T-helper 1 cell (primary cell): Measurements from ENCODE around the gene MAD1L1.

ENCODE experiments used
- DNase-seq, 5 donors: peaks; one replicate each; pipeline ENCODE4 v3.0.0-alpha.2; 2012 to 2020

MAD1L1 gene

DNA sequence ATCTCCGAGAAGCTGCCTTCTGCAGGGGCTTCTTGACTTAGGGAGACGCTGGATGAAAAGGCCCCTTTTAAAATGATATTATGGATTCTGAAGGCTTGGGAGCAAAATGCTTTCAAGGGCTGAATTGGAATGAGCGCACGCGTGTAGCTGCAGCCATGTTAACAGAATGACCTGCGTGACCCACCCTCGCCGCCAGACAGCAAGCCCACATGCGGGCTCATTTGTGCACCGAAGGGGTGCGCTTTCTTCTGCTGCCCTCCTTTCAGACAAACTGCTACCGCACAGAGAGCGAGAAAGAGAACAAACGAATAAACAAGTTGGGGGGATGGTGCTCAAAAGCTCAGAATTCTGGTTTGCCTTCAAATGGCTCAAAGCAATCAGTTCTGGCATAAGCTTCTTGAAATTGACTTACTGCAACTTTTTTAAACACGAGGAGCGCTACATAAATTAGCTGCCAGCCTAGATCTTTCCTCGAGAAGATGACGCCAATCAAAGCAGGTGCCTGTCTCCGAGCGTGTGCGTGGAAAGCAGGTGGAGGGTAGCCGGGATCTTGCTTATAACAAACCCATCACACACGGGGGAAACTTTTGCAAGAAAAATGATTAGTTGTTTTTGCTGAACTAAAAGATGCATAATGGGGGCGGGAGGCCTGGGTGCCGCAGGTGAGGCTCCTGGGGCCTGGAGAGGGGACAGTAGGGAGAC lies 268.4 kb downstream of the MAD1L1 start:
- DNase-seq, result no peak

DNA sequence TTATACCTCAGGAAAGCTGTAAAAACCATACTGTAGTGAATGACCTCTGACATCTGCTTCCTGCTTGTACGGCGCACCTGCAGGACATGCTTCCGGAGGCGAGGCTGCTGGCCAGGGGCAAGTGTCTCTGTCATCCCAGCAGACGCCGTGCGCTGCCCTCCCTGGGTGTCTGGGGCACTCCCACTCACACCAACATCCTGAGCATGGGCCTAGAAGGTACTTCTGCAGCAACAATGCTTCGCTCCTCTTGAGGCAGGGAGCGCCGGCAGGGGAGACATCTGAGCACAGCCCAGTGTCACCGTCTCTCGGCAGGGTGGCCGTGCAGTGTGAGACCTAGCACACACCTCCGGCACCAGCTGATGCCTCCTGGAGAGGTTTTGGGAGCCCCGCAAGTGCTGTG lies 269.2 kb downstream of the MAD1L1 start:
- DNase-seq, result no peak

DNA sequence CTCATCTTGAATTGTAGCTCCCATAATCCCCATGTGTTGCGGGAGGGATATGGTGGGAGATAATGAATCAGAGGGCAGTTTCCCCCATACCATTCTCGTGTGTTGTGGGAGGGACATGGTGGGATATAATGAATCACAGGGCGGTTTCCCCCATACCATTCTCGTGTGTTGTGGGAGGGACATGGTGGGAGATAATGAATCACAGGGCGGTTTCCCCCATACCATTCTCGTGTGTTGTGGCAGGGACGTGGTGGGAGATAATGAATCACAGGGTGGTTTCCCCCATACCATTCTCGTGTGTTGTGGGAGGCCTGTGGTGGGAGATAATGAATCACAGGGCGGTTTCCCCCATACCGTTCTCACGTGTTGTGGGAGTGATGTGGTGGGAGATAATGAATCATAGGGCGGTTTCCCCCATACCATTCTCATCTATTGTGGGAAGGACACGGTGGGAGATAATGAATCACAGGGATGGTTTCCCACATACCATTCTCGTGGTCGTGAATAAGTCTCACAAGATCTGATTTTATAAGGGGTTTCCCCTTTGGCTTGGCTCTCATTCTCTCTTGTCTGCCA lies 271.0 kb downstream of the MAD1L1 start:
- peak in 3 of 5 donors; percentile 17 to 71 (median 18) for DNase-seq

DNA sequence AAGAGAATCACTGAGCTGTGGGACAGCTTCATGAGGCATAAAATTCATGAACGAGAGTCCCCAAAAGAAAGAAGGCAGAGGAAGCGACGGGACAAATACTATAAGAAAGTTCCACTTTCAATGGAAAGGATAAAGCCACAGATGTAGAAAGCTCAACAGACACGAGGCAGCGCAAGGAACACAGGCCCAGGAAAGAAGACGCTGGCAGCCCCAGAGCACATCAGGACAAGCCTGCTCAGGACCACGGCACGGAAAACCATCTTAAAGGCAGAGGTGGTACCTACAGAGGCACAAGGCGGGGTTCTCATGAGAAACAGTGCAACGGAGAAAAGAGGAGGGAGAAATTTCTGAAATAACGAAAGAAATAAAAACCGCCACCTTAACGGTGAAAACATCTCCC lies 273.4 kb downstream of the MAD1L1 start:
- no peak for DNase-seq

GRCh38 chr7:1957471-1958225 lies 275.1 kb downstream of the MAD1L1 start:
- DNase-seq, result no peak

DNA sequence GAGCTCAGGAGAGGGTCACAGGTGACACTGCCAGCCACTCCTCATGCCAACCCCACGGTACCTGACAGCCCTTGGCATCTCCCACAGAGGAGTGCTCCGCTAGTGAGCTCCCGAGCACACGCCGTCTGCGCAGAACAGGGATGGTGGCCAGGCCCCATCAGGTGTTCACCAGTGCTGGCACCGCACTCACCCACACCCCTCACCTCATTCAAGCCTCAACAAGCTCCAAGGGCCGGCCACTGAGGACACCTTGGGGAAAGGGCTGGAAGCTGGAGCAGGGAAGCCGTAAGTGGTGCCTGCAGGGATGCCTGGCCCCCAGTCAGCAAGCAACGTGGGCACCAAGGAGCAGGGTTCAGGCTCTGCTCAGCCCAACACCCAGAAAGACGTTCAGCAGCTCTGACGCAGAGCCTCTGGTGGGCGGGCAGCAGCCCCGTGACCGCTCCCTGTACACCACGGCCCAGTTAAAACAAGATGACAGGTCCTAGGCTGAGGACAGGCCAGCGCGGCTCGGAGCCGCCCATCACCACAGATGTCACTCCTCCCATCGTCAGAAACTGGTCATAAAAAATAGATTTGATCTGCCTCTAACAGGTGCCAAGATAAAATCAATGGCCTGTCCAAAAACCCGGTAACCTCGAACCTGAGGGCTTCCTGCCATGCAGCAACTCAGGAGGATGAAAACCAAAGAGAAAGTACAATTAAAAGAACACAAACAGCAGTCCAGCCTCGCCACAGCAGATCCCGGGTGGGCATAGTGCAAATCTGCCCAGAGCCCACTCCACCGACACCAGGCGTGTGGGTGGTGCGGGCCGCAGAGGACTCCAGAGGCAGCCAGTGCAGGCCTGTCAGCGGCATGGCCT lies 275.9 kb downstream of the MAD1L1 start:
- DNase-seq, result no peak

- DNase-seq, result no peak
Observed at GRCh38 chr7:1956141-1956540, 276.6 kb downstream of the MAD1L1 start.

DNA sequence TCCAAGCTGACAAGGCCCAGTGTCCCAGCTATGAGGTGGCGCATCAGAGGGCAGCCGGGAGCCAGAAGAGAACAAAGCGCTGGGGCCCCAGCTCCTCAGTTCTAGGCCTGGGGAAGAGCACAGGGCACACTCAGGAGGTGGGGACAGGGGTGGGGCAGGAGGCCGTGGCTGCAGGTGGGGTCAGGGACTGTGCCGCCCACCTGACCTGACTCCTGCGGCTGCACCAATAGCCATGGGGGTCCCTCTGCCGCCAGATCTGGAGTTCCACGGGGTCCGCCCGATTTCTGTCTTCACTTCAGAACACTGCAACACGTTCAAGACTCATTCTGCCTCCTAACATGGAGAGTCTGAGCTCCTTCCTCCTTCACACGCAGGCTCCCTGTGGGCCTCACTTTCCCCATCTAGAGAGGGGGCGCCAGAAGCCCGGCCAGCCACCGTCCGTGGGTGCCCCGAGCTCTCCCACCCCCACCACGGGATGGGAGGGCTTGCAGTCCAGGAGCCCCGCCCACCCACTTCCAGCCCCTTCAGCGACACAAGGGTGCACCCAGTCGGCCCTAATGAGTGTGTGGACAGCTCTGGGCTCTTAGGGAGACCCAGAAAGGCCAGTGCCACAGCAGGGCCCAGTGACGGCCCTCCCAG lies 278.3 kb downstream of the MAD1L1 start:
- DNase-seq, result no peak

GRCh38 chr7:1953199-1954190 lies 279.2 kb downstream of the MAD1L1 start:
- no peak for DNase-seq

DNA sequence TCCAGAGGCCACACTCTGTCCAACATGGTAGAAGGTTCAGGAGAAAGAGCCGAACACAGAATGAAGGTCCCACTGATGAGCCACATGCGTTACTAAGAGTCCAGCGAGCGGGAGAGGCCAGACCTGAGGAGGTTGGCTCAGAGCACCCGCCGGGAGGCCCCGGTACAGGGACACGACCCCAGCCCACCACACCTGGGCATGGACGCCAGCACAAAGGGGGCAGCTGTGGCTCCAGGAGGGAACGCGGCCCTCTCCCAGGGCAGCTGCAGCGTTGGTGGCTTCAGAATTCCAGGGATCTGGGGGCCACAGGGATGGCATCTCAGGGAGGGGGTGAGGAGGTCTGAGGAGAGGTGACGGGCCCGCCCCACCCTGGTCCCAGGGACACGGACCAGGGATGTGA lies 280.0 kb downstream of the MAD1L1 start:
- no peak for DNase-seq

DNA sequence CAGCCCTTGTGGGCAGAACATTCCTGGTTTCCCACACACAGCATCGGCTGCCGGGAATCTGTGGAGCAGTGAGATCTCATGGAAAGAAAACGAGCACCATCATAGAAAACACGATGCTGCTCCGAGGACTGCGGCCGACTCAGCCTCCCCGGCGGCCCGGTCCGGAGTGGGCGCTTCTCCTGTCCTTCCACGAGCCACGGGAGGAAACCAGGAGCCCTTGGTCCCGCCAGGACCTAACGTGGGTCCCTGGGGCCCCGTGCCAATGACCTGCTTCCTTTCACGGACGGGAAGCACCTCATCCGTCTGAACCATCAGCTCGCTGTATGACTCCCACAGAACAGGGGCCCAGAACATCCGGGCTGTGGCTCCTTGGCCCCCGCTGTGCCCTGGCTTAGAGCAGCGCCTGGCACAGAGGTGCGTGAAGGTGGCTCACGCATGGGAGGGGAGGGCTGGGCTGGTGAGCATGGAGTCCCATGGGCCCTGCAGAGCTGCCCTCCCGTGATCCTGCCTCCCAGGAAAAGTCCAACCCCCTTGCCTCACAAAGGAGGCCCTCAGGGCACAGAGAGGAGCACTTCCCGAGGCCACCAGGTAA lies 280.5 kb downstream of the MAD1L1 start:
- DNase-seq, result no peak

DNA sequence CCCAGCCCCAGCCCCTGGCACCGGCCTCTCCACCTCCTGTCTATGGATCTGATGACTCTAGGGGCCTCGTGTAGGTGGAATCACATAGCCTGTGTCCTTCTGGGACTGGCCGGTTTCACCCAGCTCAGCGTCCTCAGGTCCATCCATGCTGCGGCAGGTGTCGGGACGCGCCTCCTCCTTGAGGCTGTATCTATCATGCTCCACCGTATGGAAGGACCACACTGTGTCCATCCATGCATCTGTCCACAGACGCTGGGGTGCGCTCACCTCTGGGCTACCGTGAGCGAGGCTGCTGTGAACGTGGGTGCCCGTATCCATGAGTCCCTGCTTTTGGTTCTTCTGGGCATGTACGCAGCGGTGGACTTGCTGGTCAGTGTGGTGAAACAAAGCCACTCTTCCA lies 281.1 kb downstream of the MAD1L1 start:
- no peak for DNase-seq

DNA sequence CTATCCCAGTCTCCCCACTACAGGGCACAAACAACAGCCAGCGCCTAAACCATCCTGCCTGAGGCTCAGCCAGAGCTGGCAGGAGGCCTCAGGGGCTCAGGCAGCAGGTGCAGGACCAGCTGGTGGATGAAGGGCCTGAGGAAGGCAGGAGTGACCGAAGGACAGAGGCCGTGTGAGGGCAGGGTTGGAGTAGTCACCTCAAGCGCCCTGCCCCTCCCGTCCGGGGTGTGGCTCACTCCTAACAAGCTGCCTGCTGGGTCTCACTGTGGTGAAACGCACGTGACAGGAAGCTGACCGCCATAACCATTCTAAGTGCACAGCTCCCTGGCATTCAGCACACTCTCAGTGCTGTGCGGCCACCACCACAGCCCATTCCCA lies 281.6 kb downstream of the MAD1L1 start:
- peak in 1 of 5 donors; percentile 50 for DNase-seq

- no peak for DNase-seq
Observed at GRCh38 chr7:1950452-1951158, 282.1 kb downstream of the MAD1L1 start.

DNA sequence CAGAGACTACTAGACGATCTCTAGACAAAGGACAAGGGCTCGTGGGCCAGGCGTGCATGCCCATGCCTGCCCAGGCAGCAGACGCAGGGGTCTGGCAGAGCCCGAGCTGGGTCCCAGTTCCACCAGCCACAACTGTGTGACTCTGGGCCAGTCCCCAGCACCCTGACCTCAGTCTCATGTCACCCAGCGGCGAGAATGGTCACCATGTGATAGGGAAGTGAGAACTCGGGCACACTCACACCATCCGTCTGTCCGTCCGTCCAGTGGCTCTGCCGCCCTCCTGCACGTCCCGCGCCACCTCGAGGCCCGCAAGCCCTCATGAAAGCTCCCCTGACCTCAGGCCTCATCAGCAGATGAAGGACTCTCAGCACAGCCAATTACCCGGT lies 282.7 kb downstream of the MAD1L1 start:
- DNase-seq, result no peak

DNA sequence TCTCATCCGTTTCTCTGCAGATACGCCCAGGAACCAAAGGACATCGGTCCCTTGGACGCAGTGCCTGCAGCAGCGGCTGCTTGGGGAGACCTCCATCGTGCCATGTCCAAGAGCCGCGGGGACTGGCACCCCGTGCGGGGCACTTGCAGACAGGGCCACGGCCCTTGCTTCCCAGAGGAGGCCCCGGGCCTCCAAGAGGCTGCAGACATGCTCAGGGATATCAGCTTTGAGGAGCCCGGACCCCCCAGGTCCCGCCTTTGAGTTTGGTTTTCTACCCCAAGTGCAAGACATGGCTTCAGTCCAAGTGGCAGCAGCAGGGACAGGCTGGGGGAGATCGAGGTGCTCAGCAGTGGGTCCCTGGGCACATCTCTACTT lies 283.1 kb downstream of the MAD1L1 start:
- DNase-seq, result no peak

DNA sequence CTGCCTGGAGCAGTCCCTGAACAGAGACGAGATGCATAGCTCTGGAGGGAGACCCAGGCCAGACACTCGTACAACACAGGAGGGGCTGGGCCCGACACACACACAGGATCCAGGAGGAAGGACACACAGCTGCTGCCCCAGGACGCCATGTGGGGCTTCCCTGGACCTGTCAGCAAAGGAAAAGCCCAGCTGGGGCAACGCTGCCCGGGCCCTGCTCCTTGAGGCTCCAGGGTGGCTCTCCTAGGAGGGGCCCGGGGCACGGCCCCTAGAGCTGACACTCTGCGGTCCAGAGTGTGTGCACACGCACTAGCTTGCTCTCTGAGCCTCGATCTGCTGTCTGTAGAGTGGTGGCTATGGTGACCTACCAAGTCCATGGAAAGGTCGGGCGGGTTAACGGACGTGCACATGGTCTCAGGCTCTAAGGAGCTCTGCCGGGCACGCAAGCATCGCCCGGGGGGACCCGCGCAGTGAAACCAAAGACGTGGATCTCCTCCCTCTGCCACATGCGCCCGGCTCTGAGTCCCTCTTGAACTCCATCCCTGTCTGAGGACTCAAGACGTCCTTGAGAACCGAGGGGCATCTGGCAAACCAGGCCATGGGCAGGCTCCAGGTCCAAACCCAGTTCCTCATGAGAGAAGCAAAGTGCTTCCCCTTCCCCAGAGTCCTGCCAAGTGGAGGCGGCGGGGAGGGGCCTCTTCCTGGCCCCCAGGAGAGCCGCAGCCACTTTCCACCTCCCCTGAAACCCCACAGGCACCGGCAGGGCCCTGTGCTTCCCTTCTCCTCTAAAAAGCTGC lies 283.7 kb downstream of the MAD1L1 start:
- no peak for DNase-seq

GRCh38 chr7:1948301-1948796 lies 284.4 kb downstream of the MAD1L1 start:
- DNase-seq, result no peak

DNA sequence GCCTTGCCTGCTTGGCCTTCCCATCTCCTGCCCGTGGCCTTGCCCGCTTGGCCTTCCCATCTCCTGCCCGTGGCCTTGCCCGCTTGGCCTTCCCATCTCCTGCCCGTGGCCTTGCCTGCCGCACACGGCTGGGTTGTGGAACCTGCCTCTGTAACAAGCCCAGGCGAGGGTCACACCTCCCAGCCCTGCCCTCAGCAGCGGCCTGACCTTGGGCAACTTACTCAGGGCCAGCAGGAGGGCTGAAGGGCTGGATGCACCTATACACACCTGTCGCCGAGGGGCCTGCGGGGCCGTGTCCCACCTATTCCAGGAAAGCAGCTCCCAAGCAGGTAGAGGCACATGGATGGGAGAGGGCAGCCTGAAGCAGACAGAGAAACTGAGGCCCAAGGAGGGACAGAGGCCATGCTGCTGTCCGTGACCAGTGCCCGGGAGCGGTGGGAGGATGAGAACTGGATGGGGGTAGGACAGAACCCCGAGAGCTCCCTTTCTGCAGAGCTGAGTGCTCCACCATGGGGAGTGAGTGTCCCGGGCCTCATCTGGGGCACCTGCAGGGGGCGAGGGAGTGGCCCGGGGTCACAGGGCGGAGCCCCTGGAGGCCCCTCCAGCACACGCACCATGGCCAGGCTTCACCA lies 285.0 kb downstream of the MAD1L1 start:
- no peak for DNase-seq
